GM19468 (cell line): ENCODE data around the gene CMIP.

Experiments used
- ATAC-seq: cut with Tn5 transposase; IDR thresholded peaks from one replicate; pipeline ENCODE4 v1.9.1; 2021; ENCODE audit warnings: mild to moderate bottlenecking, moderate library complexity, moderate number of reproducible peaks; ENCODE audit not compliant: unreplicated experiment; ENCODE audit errors: extremely low read depth

The CMIP gene

DNA sequence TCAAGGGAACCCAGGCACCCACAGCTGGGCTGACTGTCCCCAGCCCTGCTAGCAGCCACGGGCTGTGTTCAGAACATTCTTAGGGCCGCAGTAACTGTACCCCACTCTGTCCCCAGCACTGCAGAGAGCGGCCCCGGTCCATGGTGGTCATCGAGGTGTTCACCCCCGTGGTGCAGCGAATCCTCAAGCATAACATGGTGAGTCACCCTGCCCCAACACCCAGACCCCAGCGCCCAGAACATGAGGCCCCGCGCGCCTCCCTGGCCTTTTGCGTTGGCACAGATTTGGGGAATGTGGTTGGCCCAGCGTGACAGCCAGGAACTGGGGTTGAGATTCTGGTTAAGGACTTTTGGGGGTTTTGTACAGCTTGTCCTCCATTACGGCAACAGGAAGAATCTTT is 219.5 kb downstream of the CMIP start:
- no peak for ATAC-seq

DNA sequence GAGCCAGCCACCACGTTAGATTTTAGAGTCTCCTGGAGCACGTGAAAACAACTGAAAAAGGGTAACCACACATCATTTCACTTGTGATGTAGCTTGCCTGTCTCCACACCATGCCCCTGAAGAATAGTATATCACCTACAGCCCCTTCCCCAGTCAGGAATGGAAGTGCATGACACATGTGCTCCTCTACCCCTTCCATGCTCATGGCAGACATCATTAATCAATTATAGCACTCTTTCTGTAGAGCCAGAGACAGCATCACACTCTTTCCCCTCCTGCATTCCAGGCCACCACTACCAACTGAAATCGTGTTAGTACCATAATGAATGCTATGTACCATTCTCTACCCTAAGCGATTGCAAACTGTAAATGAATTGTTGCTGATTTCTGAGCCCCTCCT is 221.0 kb downstream of the CMIP start:
- no peak for ATAC-seq

DNA sequence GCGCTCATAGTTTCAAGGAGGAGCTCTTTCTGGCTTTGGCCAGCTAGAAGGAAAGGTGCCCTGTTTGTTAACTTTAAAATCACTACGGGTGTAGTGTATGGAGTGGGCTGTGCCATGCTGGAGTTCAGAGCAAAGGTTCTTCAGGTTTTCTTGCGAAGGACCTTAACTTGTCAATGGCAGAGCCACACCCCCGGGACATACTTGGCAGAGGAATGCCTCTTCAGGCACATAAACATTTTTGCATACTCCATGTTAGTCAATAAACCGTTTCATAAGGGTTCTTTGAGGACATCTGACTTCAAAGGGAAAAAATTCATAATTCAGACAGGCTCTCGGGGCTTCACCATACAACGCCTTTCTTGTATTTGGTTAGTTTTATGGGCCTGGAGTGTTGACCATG is 221.5 kb downstream of the CMIP start:
- ATAC-seq = no peak

- no peak for ATAC-seq
Measured at GRCh38 chr16:81668243-81669097, 223.9 kb downstream of the CMIP start.

DNA sequence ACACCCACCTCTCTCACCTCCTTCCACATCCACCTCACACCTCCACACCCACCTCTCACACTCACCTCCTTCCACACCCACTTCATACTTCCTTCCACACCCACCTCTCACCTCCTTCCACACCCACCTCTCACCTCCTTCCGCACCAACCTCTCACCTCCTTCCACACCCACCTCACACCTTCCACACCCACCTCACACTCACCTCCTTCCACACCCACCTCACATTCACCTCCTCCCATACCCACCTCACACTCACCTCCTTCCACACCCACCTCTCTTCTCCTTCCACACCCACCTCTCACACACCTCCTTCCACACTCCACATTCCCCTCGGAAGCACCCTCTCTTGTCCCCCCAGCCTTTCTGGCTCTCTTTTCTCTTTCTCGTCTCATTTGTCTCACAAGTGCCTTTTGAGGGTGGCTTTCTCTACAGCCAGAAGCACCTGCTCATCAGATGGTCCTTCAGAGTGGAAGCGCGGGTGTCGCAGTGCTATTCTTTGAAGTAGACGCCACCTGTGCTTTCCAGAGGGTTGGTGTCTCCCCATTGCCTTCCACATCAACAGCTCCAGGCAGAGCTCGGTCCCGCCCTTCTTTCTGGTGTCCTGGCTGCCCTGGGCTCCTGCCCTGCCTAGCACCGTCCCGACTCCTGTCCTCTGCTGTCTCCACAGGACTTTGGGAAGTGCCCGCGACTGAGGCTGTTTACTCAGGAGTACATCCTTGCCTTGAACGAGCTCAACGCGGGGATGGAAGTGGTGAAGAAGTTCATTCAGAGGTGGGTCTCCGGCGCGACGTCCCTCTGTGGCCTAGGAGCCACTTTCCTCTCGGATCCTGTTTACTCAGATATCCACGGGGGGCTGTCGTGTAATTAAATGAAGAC is 225.1 kb downstream of the CMIP start:
- ATAC-seq = no peak

- no peak for ATAC-seq
Measured at GRCh38 chr16:81671738-81672597, 227.4 kb downstream of the CMIP start.

- no peak for ATAC-seq
Measured at GRCh38 chr16:81673432-81673831, 228.8 kb downstream of the CMIP start.

- ATAC-seq = no peak
Measured at GRCh38 chr16:81675662-81676061, 231.1 kb downstream of the CMIP start.

DNA sequence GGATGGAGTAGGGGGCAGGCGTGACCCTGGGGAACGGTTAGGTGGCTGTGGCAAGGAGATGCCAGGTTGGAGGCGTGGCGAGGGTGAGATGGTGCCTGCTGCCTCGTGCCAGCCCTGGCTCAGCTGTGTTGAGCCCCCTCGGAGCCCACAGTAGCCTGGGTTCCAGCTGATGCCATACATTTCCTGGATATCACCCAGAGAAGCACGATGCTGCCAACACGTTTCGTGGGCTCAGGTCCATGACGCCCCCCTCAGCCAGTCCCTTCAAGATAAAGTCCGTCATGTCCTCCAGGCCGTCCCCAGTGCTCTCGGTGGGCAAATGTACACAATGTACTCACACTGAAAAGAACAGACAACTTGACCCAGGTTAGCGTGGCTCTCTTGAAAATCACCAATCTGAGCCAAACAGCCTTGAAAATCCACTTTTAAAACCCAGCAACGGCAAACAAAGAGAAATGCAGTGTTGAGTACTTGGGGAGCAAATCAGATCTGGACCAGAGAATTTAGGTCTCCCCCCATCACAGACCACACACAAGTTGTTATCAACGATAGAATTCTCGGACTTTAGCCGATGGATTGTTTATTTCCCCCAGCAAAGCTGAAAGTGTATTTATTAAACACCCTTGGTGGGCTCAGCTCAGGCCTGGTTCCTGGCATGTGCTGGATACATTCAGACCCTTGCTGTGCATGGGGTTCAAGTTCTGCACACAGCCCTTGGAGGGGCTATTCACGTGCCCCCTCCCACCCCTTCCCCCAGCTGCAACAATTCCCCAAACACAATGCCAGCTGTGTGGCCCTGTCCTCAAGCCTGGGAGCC is 231.7 kb downstream of the CMIP start:
- no peak for ATAC-seq

DNA sequence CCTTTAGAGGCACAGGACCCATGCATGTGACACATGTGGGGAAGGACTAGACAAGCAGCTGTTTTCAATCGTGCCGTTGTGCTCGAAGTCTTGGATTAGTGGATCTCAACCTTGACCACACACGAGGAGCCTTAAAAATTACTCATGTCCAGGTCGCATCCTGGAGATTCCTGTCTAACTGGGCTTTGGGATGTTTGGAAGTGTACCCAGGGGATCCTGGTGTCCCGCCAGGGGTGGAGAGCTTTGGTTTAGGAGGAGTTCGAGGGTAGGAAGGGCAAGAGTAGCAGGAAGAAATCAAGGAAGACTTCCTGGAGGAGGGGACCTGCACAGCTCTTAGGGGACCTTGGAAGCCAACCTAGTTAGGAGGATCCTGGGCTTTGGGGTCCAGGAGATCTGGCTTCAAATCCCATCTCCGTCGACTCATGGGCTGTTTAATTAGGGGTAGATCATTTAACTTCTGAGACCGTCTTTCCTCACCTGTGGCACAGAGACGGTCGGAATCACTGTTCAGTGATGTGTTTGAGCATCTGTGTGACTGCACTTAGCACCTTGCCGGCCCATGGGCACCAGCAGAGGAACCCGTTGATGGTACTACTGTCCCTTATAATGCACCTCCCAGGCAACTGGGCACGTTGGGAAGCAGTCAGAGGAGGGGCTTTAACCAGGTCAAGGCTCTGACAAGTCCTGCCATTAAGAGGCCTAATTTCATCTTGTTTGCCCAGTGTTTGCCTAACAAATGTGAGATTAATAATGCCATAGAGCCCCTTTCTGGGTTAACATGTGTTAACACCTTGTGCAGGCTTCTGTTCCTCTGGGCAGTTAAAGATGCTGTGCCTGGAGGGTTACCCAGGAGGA is 232.5 kb downstream of the CMIP start:
- no peak for ATAC-seq

GRCh38 chr16:81678326-81679095 is 233.9 kb downstream of the CMIP start:
- ATAC-seq = no peak

- no peak for ATAC-seq
Measured at GRCh38 chr16:81679721-81680430, 235.3 kb downstream of the CMIP start.

DNA sequence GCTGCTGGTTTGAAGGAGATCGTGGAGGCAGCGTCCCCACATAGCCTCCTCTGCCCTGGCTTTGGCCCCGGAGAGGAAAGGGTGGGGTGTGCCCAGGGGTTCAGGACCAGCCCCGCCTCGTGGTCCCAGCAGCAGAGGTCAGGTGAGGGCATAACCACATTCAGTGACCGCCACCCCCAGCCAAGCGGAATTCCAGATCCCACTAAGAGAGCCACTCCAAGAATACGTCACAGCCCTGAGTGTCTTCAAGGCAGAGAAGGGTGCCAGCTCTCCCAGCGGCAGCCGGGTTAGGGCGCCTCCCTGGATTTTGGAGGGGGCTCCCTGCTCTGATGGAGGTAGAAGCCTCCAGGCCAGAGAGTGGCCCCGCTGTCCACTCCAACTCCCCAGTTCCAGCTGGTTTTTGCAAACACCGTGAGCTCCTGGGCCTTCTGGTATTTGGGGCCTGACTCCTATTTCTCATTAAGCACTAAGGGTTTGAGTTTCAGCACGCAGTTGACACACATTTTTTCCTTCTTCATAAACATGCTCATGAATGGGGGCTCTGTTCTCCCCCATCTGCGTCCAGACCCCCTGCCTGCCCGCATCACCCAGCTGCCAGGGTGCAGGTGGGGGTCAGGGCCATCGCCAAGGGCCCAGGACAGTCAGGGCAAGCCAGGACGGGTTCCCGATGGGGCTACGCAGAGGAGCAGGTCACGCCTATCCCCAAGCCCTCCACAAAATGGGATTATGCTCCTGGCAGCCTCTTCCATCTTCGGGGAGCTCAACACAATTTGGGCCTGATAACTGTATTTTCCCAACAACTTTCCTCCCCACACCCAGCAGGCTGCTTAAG is 236.1 kb downstream of the CMIP start:
- ATAC-seq = no peak

GRCh38 chr16:81681311-81681710 is 236.7 kb downstream of the CMIP start:
- ATAC-seq = no peak

DNA sequence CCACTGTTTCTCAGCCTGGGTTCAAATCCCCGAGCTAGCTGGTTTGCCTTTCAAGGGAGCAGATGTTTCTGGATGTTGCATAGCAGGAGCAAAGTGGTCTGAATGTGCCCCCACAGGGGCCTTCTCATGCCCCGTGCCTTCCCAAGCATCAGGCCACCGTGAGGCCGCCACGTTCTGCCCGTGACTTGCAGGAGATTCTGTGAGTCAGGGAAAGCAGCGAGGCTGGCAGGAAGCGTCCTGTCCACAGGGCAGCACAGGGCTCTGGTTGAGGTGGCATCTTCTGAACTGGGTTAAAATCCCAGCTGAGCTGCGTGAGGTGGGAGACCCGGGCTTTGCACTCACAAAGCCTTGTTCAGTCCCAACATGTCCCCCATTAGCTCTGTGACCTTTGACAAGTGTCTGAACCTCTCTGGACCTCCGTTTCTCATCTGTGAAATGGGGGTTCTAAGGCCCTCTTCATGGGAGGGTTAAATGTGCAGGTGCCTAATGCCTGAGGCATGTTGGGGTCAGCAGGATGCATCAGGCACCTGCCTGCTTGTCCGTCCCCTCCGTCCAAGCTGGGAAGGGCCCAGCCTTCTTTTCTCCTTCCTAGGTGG is 239.7 kb downstream of the CMIP start:
- no peak for ATAC-seq

GRCh38 chr16:81684901-81685300 is 240.3 kb downstream of the CMIP start:
- no peak for ATAC-seq
